Measurements from ENCODE around the gene CDC5L.

The CDC5L gene

DNA sequence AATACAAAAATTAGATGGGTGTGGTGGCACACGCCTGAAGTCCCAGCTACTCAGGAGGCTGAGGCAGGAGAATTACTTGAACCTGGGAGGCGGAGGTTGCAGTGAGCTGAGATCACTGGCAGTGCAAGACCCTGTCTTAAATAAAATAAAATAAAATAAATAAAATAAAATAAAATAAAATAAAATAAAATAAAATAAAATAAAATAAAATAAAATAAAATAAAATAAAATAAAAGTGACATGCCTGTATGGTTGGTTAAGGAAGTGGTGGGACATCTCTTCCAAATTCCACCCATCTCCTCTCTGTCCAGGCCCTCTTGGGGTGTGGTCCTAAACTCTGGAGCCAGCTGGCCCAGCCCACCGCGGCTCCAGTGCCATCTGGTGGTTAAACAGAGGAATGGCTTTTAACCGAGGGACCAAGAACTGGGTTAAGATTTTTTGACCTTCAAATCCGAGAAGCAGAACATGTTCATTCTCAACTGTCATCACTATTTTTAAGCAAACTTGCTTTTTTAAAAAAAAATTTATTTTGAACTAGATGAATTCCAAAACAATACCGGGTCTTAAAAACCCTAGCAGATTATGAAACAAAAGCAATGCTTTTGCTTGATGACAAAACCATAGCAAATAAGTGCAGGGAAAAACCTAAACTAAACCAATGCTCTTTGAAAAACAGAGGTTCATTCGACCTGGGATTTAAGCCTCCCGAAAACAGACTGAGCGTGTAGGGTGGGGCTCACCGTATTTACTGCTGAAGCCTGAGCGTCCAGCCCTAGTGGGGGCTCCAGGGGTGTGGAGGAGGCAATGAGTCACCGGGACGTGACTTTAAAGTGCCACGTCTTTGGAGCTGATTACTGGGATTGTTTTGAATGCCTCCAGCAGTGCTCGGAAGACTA lies 68.8 kb downstream of the CDC5L start:
- peak in 3 of 6 experiments; percentile 9 to 14 (median 11) for DNase-seq

DNA sequence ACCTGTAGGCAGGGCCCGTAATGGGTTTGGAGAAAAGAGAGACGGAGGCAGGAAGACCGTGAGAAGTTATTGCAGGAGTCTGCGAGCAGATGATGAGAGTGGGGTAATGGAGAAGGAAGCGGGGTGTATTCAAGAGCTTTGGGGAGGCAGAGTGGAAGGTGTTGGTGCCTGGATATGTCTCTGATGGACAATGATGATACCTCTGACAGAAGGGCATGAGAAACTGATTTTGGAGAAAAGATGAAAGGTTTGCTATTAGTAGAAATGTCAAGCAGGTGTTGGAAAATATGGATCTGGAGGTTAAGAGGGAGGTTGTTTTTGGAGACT lies 69.4 kb downstream of the CDC5L start:
- no peak for DNase-seq

DNA sequence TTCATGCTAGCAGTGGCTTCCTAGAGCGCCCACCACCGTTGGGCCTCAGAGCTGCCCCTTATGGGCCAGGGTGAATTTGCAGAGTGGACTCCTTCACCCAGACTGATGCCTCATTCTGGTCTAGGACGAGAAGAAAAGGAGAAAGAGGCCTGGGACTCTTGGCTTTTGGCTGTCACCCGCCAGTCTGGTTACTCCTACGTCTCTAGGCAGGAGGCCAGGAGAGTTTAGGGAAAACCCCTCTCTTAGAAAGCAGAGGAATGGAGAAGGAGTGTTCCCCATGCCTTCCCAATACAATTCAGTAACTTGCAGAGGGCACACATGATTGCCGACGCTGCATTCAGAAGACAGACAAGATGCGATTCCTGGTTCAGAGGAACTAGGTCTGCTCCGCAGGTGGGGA lies 70.1 kb downstream of the CDC5L start:
- DNase-seq: no peak

DNA sequence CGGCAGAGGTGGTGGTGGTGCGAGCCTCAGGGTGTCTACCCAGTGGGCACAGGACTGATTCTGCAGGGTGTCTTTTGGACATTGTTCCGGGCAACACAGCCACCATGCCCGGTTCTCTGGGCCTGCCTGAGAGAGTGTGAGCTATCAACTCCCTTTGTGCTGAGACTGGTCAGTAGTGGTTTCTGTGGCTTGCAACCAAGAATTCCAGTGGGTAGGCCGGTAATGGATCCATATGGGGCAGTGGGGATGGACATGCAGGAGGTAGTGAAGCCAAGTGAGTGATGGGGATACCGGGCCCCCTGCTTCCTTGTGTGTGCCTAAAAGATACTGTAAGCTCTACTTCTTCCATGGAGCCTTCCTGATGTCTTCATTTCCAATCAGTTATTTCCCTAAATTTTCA lies 71.0 kb downstream of the CDC5L start:
- no peak for DNase-seq

DNA sequence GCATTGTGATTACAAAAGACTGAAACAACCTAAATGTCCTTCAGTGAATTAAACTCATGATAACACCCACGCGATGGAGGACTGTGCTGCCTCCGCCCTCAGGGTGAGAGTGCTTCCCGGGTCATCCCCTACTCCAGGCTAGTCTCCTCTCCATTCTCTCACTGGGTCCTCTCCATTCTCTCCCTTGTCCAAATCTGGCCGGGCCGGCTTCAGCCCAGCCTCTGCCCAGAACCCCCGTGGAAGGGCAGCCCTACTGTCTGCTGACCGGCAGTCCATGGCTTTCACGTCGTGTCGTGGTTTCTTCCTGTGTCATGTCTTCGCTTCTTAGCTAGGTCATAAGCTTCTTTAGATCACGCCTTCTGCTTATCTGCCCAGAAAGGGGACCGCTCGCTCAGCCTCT lies 74.8 kb downstream of the CDC5L start:
- no peak for DNase-seq

- DNase-seq: no peak
Observed at GRCh38 chr6:44462797-44463727, 75.6 kb downstream of the CDC5L start.

DNA sequence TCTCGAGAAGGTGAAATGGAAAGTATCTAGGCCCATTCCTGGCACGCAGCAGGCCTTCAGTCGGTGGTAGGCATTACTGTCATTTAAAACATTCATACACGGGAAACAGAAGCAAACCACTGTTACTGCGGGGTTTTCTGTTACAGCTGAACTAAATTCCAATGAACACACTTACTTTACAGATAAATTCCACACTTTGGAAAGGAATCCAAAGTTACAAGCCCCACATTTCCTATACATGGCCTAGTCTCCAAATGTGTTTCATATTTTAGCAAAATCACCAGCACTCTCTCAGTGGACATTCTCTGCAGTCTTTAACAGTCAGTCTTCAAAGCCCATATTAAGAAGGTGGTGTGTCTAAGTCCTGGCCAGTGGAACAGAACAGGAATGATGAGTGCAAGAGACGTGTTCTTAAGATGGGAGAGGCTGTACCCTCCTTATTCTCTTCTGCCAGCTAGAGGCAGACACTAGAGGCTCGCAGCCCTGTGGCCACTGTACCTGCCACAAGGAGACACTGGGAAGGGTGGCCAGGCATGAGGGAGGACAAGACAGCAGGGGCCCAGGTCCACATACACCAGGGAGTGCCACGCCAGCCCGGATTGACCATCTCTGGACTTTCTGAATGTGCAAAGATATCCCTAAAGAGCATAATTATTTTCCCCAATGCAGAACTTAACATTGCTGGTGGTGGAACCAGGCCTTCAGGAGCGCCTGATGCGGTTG lies 76.4 kb downstream of the CDC5L start:
- DNase-seq: no peak

GRCh38 chr6:44464527-44465310 lies 77.2 kb downstream of the CDC5L start:
- DNase-seq: no peak

GRCh38 chr6:44466955-44467354 lies 79.4 kb downstream of the CDC5L start:
- no peak for DNase-seq

DNA sequence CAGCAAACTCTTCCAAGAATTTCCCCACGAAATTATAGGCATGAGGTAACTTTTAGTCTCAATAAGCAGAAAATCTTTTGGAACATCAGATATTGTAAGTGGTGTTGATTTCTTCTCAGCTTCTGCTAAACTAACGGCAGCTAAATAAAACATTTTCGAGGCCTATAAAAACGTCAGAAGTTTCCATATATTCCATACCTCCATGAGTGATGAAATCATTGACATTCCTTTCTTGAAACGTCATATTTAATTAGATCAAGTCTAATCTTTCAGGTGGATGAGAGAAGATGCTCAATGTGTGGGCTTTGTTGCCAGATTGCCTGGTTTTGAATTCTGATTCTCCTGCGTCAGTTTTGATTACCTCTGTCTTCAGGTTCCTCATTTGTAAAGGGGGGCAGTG lies 81.3 kb downstream of the CDC5L start:
- DNase-seq: no peak

- no peak for DNase-seq
Observed at GRCh38 chr6:44470115-44470464, 82.6 kb downstream of the CDC5L start.

DNA sequence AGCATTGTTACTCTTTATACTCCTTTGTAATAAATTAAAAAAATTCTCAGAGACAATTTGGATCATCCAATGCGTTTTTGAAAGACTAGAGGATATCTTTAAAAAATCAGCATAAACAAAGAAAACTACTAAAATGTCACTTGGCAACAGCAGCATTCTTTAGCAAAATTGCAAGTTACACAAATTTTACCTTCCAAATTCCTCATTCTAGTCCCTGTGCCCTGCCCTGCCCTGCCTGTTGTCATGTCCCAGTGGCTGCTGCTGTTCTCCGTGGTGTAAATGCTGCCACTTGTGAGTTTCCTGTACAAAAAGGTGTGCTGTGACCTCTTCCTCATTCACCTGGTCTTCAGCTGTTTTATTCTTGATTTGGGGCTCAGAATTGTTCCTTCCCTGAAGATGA lies 83.2 kb downstream of the CDC5L start:
- DNase-seq: no peak

- DNase-seq: no peak
Observed at GRCh38 chr6:44471271-44471981, 83.9 kb downstream of the CDC5L start.

GRCh38 chr6:44472250-44472945 lies 84.9 kb downstream of the CDC5L start:
- no peak for DNase-seq

DNA sequence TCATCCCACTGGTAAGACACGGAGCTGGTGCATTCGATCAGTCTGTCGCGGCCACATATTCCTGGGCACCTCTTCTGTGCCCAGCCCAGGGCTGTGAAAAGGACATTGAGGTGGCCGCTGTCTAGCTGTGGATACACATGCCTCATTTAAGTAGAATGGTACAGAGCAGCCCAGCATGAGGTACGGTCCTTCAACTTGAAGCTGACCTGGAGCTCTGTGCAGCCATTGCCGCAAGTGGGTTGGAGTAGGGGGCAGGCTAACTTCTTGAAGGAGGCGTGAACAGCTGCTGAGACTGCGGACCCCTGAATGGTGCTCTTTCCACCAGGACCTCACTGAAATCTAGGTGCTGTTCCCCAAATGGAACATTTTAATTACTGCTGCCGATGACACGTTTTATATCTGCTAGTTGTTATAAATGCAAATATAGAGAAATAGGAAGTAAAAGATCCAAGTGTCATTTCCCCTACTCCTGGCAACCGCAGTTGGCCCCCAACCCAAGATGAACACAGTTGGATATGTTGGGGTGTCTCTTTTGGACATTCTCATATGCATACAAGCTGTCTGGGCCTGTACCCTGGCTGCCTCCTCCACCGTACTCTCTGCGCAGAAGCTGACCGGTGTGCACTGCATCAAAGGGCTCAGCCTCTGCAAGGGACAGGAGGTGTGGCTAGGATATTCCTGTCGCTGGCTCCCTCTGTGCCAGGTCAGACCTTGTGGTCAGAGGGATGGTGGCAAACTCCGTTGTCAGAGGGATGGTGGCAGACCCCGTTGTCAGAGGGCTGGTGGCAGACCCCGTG lies 86.1 kb downstream of the CDC5L start:
- DNase-seq: no peak

GRCh38 chr6:44474190-44474631 lies 86.7 kb downstream of the CDC5L start:
- no peak for DNase-seq

- no peak for DNase-seq
Observed at GRCh38 chr6:44474643-44475042, 87.1 kb downstream of the CDC5L start.

DNA sequence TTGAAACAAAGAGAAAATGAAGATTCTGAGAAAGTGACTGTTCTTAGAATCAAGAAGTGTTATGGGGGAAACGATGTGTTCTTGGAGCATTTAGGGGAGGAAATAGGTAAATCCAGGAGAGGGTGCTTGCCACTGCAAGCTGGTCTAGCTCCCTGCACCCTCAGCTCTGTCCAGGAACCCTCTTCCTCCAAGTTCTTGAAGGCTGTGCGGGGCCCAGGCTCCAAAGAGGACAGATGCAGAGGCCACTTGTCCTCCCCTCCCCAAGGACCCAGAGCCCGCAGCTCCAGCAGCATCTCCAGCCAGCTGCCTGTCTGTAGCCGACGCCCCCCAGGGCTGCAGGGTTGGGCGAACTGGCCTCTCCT lies 87.9 kb downstream of the CDC5L start:
- no peak for DNase-seq

GRCh38 chr6:44475779-44476434 lies 88.4 kb downstream of the CDC5L start:
- DNase-seq: peak; percentile 26 to 67 (median 46)

DNA sequence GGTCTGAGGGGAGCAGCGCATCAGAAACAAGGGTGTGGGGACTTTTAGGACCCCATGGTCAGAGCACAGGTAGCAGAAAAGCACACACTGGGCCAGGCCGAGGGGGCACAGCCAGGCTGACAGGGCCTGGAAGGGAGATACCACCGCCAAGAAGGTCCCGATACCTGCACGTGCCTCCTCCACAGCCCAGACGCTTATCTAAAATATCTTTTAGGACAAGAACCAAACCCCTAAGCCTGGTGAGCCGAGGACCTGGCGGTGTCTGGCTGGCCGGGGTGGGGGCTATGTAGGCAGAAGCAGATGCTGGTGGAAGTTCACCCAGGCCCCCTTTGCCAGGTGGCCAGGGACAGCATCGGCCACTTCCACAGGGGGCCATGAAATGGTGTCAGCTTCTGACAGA lies 89.3 kb downstream of the CDC5L start:
- no peak for DNase-seq
